Osteoblast (primary cell): ENCODE measurements around the gene TM7SF3. TPM values are rescaled to one million over a fixed set of nuclear protein-coding genes. Genes with fewer than 3 reads are reported as not detected.

Source experiments
- DNase-seq: peaks from one replicate; pipeline ENCODE4 v3.0.0; 2011; ENCODE audit warnings: low spot score, mixed read lengths; ENCODE audit not compliant: insufficient read length; ENCODE audit errors: missing footprints
- H2AFZ ChIP-seq: 2 replicates; pipeline ENCODE4 v1.6.0; 2011; ENCODE audit warnings: mild to moderate bottlenecking, low read length
- H3K27ac ChIP-seq: 2 replicates; pipeline ENCODE4 v1.5.1; 2011; ENCODE audit warnings: mild to moderate bottlenecking, low read depth, low read length, moderate library complexity
- H3K27me3 ChIP-seq: 2 replicates; pipeline ENCODE4 v1.6.0; 2012; ENCODE audit warnings: mild to moderate bottlenecking, control low read depth, inconsistent platforms, low read length, moderate library complexity; ENCODE audit not compliant: insufficient read depth
- H3K36me3 ChIP-seq: 2 replicates; pipeline ENCODE4 v1.5.1; 2011; ENCODE audit warnings: mild to moderate bottlenecking, low read length, control low read depth, moderate library complexity; ENCODE audit not compliant: insufficient read depth
- H3K4me1 ChIP-seq: 2 replicates; pipeline ENCODE4 v1.5.1; 2011; ENCODE audit warnings: mild to moderate bottlenecking, low read length, control low read depth, moderate library complexity; ENCODE audit not compliant: insufficient read depth
- H3K4me2 ChIP-seq: 2 replicates; pipeline ENCODE4 v1.6.0; 2011; ENCODE audit warnings: mild to moderate bottlenecking, low read length; ENCODE audit not compliant: insufficient read depth
- H3K4me3 ChIP-seq: fragments of 200-600 bp; sonication (generic); 3 replicates; pipeline ENCODE4 v1.5.1; 2012; ENCODE audit warnings: mild to moderate bottlenecking, low read length, inconsistent platforms; ENCODE audit not compliant: insufficient read depth
- H3K79me2 ChIP-seq: 2 replicates; pipeline ENCODE4 v1.6.0; 2012; ENCODE audit warnings: mild to moderate bottlenecking, low read length, control low read depth, inconsistent platforms; ENCODE audit not compliant: insufficient read depth
- H3K9me3 ChIP-seq: 2 replicates; pipeline ENCODE4 v1.5.1; 2011; ENCODE audit warnings: low read depth, low read length, control low read depth
- H4K20me1 ChIP-seq: 2 replicates; pipeline ENCODE4 v1.6.0; 2012; ENCODE audit warnings: mild to moderate bottlenecking, low read length, control low read depth; ENCODE audit not compliant: insufficient read depth
- total RNA-seq: library from RNA; depleted of rRNA; stranded (reverse); fragments of >200 nt; gene quantifications from 2 replicates; pipeline ENCODE4 v1.2.3, GENCODE V29; 2012
- TF ChIP-seq, protein P1 (sequence below): IDR thresholded peaks from 2 replicates; pipeline ENCODE4 v1.5.1; 2011; ENCODE audit warnings: mild to moderate bottlenecking, low read depth, low read length, moderate library complexity; ENCODE audit errors: extremely low read depth

TM7SF3 gene
- total RNA-seq, 1 donor = 68.0 TPM

DNA sequence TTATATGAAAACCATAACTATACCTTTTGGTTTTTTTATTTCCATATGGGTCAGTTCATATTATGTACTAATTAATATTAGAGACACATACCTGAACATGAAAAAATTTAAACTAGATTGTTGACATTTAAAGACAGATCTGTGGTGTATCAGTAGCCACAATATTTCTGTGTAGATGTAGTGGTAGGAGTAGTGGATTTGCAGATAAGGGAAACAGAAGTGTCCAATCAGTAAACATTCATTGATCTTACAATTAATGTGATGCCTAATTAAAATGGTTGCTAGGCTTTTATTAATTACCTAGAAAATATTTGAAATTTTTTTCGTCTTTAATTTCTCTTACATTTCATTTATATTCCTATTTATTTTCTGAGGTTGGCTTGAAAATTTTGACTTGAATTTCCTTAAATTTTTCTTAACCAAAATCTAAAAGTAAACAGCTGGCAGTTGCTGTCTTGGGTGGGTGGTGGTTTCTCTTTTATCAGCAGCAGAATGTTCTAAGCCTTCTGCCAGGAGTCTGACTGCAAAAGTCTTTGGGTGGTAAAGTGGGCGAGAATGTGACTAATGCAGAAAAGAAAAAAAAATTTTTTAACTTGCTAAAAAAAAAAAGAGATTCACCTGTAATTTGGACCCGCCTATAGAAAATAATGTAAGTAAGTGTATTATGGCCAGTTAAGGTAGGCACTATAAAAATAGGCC lies 73.5 kb downstream of the TM7SF3 start:
- no peaks in the 10 kb centered on the region for H3K27me3 ChIP-seq
- H4K20me1 ChIP-seq = peaks cover 25% of the 10 kb centered on the region
- no peak overlapping the region for H3K4me3 ChIP-seq
- no peak overlapping the region for H2AFZ ChIP-seq
- TF ChIP-seq, protein P1, sequence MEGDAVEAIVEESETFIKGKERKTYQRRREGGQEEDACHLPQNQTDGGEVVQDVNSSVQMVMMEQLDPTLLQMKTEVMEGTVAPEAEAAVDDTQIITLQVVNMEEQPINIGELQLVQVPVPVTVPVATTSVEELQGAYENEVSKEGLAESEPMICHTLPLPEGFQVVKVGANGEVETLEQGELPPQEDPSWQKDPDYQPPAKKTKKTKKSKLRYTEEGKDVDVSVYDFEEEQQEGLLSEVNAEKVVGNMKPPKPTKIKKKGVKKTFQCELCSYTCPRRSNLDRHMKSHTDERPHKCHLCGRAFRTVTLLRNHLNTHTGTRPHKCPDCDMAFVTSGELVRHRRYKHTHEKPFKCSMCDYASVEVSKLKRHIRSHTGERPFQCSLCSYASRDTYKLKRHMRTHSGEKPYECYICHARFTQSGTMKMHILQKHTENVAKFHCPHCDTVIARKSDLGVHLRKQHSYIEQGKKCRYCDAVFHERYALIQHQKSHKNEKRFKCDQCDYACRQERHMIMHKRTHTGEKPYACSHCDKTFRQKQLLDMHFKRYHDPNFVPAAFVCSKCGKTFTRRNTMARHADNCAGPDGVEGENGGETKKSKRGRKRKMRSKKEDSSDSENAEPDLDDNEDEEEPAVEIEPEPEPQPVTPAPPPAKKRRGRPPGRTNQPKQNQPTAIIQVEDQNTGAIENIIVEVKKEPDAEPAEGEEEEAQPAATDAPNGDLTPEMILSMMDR = no peak
- peak; percentile 47 for DNase-seq
- peaks cover 94% of the 10 kb centered on the region for H3K79me2 ChIP-seq
- no peaks in the 10 kb centered on the region for H3K9me3 ChIP-seq
- peaks cover 38% of the 10 kb centered on the region for H3K4me1 ChIP-seq
- H3K36me3 ChIP-seq = no peaks in the 10 kb centered on the region
- H3K27ac ChIP-seq = no peak overlapping the region
- H3K4me2 ChIP-seq = peak overlapping the region; percentile 97

DNA sequence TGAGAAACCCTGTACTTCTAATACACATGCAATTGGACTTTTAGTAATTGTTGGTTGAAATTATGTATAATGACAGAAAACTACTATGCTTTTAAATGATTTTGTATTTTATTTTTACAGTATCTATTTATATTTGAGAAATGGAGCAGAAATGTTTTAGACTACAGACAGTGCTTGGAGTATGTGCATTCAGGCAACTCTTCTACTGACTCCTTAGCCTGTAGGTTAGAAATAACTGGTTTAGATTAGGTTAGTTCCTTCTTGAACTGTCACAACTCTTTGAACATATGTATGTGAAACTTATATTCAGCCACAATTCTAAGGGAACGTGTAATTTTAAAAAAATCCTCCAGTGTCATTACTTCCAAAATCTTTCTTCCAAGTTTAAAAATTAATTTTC lies 74.2 kb downstream of the TM7SF3 start:
- Histone ChIP-seq H2AFZ (no peak overlapping the region), H3K4me2 (peak overlapping the region; percentile 97), H3K4me1 (peaks cover 38% of the 10 kb centered on the region), H3K4me3 (peak overlapping the region; percentile 92), H3K36me3 (no peaks in the 10 kb centered on the region), H3K27ac (no peak overlapping the region), H3K9me3 (no peaks in the 10 kb centered on the region), H3K27me3 (no peaks in the 10 kb centered on the region), H4K20me1 (peaks cover 25% of the 10 kb centered on the region), H3K79me2 (peaks cover 94% of the 10 kb centered on the region)
- DNase-seq = no peak
- TF ChIP-seq, protein P1 = no peak

DNA sequence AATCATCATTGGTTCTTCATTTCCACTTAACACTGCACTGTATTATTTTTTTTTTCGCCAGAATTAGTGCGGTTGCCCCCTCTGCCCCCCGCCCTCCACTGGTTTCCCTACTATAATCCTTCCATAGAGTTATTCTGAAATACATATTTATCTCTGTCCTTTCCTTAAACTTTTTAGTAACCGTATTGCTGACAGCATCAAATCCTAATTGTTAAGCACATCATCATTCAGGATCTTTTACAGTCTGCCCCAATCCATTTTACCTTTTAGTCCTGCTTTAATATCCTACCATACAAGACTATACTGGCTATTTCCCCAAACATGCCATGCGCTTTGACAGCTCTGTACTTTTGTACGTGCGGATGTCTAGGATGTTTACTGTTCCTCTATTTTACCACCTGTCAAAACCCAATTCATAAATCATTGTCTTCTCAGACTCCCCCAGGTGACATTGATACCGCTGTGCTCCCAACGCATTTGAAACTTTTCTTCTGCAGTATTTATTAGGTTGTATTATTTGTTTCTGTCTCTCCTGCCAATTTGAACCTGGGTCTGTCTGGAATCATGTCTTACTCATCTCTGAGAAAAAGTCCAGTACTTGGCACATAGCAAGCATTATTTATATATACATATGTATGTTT lies 74.9 kb downstream of the TM7SF3 start:
- H3K4me1 ChIP-seq = peaks cover 37% of the 10 kb centered on the region

DNA sequence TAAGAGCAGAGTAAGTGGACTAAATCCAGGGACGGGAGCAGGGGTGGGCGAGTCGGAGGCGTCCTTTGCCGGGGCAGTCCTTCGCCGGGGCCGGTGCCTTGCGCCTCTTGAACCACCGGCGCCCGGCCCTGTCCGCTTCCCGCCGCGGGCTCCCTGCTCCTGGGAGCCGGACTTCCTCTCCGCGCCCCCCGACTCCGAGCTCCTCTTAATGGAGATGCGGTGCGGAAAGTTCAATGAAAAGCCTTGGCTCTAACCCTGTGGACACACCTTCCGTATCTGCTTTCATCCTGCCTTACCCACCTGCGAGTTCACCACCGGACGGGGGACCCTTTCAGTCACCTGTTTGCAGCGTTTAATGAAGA lies 75.5 kb downstream of the TM7SF3 start:
- Histone ChIP-seq H3K79me2 (peaks cover 94% of the 10 kb centered on the region), H3K4me2 (peak overlapping the region; percentile 97), H3K36me3 (peaks cover 4% of the 10 kb centered on the region), H3K4me3 (peak overlapping the region; percentile 92), H3K4me1 (peaks cover 37% of the 10 kb centered on the region), H4K20me1 (peaks cover 25% of the 10 kb centered on the region), H3K9me3 (no peaks in the 10 kb centered on the region), H2AFZ (peak overlapping the region; percentile 95), H3K27ac (peak overlapping the region; percentile 94), H3K27me3 (no peaks in the 10 kb centered on the region)
- TF ChIP-seq, protein P1 = no peak
- peak; percentile 44 for DNase-seq

More for the DNA sequence above, 74.9 kb downstream of the TM7SF3 start:
- Histone ChIP-seq H3K4me3 (peak overlapping the region; percentile 92), H3K27me3 (no peaks in the 10 kb centered on the region), H2AFZ (no peak overlapping the region), H3K79me2 (peaks cover 94% of the 10 kb centered on the region), H3K4me2 (peak overlapping the region; percentile 97), H4K20me1 (peaks cover 25% of the 10 kb centered on the region), H3K9me3 (no peaks in the 10 kb centered on the region), H3K27ac (peak overlapping the region; percentile 94), H3K36me3 (peaks cover 4% of the 10 kb centered on the region)
- DNase-seq = peak; percentile 74
- TF ChIP-seq, protein P1 = no peak
